Measurements from ENCODE around the gene DCAF12.

Gene DCAF12

DNA sequence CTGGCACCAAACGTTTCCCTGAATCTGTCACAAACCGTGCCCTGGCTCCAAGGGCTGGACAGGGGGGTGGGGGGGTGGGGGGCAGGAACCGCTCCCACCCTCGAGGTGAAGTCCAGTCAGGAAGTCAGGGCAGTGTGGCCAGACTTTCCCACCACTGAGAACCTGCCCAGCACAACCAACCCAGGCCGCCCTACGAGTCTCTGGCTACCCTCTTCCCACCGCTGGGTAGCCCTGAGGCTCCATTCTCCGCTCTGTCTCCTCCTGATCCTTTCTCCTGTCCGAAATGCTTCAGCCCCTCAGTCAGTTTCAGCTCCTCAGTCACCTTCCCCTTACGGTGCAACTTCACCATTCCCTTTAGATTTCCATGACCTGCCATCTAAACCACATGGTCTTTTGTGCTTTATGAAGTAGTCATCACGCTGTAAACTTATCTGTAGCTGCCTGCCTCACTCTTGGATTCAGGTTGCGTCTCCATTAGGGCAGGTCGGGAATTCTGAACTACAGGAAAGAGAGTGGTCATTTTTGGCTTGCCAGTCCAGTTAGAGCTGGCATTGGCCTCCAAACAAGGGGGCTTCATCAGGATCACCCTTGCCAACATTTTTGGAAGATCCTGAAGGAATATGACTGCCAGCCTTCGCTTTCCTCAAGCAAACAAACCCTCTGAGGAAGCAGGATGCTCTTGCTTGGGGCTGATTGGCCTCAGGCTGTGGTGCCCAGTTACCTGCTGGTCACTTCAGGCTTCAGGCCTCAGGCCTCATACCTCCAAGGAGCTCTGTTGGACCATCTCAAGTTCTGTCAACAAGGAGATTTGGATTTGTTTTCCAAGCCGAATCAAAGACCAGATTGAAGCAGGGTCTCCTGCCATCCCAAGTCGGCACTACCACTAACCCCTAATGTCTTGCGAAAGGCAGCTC is 794 bp upstream of the DCAF12 start:
- no peak for DNase-seq (ENCODE audit: low read depth in 1 of 2, low spot score in 1 of 2)

DNA sequence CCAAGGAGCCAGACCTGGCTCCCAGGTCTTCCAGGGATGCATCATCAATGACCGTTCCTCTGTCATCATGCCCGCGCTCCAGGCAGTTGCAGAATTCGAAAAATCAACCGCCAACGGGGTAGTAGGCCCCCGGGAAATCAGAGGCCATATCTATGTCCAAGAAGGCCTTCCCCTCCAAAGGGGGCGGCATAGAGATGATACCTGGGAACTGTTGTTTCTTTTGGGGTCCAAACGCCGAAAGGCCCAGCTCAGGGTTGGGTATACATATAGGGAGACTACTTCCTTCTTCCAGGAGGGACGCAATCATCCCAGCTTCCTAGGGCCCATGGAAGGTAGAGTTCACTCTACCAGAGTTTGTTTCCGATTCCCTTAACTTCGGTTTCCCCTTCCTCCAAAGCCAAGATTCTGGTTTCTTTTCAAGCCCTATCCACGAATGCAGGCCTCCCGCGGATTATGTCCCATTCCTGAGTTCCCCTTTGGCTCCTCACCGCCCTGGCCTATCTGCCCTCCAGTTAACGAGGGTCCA is 754 bp downstream of the DCAF12 start:
- DNase-seq (ENCODE audit: low read depth in 1 of 2, low spot score in 1 of 2): no peak

DNA sequence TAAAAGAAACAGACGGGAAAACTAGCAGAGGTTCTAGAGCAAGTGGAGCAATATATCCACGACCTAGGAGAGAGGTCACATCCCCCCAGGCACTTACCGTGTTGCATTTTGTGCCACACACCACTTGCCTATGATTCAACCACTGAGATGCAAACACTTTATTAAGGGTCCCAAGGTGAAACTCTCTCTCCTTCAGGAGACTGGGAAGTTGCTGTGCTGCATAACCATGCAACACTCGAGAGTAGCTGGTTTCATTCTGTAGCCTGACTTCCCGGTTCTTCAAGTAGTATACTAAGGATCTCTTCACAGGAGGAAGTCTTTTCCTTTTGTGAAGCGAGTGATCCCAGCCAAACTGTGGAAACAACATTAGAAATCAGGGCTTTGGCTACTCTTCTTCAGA is 1.6 kb downstream of the DCAF12 start:
- no peak for DNase-seq (ENCODE audit: low read depth in 1 of 2, low spot score in 1 of 2)

DNA sequence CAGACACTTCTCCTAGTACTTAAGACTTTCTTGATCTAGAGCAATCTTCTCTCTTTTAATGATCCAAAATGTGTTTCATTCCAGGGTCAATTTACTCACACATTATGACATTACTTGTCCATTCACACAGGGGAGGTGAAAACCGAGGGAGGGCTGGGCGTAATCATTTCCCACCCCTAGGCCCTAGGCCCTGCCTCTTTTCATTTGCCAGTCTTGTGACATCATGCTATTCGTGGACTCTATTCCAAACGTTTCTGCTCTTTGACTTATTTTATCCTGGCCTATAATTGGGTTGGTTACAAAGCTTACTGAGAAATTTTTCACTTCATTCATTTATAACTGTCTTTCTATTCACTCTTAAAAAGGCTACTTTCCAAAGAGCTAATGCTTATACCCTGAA is 2.4 kb downstream of the DCAF12 start:
- DNase-seq (ENCODE audit: low read depth in 1 of 2, low spot score in 1 of 2): no peak

DNA sequence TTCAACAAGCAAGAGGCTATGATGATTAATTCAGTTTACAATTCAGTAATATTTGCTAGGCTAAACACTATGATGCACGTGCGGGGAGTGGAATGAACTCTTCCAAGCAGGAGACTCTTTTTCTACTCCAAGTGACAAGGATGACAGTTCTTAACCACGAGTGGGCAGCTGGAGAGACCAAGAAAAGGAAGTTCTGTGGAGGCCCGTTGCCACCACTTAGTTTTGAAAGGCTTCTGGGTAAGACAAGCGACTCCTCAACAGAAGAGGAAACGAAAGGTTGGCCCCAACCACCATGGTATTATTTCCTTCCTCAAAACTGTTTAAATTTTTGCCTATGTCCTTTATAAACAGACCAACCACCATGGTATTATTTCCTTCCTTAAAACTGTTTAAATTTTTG is 2.8 kb downstream of the DCAF12 start:
- DNase-seq (ENCODE audit: low read depth in 1 of 2, low spot score in 1 of 2): no peak

DNA sequence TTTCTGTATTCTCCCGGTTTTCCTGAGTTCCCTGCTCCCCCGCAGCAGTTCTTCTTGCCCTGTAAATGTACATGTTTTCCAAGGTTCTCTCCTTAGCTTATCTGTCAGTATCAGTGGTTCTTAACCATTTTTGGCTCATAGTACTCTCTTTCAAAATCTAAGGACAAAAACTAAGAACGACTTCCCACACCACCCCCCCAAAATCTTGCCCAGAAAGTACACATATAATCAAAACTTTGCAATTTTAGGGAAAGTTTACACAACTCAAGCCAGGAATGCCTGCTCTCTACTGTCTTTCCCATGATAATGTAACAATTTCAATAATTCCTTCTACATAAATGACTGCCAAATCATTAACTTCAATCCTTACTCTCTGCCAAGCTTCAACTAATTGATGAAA is 4.5 kb downstream of the DCAF12 start:
- DNase-seq (ENCODE audit: low read depth in 1 of 2, low spot score in 1 of 2): no peak

DNA sequence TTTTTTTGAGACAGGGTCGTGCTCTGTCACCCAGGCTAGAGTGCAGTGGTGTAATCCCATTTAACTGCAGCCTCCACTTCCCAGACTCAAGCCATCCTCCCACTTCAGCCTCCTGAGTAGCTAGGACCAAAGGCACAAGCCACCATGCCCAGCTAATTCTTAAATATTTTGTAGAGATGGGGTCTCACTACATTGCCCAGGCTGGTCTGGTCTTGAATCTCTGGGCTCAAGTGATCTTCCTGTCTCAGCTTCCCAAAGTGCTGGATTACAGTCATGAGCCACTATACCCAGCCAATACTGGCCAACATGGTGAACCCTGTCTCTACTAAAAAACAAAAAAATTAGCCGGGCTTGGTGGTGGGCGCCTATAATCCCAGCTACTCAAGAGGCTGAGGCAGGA is 6.8 kb downstream of the DCAF12 start:
- no peak for DNase-seq (ENCODE audit: low read depth in 1 of 2, low spot score in 1 of 2)

DNA sequence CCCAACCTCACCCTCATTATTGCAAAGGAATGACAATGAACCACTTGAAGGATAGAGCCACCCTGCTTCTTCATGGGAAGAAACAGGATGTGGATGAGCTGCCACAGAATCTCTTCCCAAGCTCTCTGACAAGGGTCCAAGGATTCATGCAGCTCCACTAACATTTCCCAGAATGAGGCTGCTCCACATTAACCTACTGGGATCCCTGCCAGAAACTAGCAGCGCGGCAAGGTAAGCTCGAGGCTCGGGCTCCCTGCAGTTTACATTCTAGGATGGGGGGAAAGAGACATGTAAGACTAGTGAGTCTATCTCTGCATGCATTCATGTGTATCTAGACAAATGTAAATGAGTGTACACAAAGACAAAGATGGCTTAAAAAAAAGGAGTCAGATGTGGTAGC is 12.1 kb downstream of the DCAF12 start:
- no peak for DNase-seq (ENCODE audit: low read depth in 1 of 2, low spot score in 1 of 2)

DNA sequence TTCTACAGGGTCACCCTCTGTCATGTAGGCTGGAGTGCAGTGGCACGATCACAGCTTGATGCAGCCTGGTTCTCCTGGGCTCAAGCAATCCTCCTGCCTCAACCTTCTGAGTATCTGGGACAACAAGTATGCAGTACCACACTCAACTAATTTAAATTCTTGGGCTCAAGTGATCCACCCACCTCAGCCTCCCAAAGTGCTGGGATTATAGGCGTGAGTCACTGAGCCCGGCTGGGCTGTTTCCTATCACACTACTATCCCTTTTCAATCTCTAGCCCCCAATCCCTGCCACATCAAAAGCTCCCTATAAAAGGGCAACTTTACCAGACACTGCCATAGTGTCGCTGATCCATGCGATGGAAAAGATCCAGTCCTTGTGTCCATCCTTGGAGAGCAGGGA is 20.4 kb downstream of the DCAF12 start:
- DNase-seq (ENCODE audit: low read depth in 1 of 2, low spot score in 1 of 2): no peak

DNA sequence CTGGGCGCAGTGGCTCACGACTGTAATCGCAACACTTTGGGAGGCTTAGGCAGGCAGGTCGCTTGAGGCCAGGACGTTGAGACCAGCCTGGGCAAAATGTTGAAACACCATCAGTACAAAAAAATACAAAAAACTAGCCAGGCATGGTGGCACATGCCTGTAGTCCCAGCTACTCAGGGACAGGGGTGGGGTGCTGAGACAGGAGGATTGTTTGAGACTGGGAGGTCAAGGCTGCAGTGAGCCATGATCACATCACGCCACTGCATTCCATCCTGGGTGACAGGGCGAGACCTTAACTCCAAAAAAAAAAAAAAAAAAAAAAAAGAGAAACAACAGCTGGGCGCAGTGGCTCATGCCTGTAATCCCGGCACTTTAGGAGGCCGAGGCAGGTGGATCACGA is 23.7 kb downstream of the DCAF12 start:
- no peak for DNase-seq (ENCODE audit: low read depth in 1 of 2, low spot score in 1 of 2)

DNA sequence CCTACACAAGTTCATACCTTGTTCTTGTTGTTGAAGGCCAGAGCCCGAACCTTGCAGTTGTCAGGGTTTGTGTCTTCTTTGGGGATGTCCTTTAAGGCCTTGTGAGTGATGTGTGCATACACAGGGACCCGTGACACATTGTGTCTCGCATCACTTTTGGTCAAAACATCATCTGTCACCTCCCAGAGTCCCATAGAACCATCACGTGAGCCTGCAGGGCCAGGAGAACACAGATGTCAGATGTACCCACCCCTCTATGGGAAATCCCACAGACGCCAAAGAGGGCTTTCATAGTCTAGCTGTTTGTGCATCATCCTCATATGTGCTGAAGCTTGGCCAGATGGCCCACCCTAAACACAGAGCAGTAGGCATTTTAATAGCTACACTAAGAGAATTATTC is 28.2 kb downstream of the DCAF12 start:
- DNase-seq (ENCODE audit: low read depth in 1 of 2, low spot score in 1 of 2): no peak

DNA sequence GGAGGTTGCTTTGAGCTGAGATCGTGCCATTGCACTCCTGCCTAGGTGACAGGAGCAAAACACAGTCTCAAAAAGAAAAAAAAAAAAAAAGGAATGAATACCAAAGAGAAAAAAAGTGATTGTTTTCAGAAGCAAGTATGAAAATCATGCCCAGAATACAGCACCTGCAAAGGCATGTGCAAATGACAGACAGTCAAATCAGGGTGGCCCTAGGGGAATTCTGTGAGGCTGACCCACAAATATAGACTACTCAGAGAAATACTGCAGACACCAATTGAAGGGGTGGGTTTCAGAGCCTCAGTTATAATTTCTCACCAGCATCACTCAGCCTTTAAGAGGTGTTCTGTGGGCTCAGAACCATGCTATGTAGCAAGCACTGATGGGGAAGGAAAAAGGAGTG is 28.6 kb downstream of the DCAF12 start:
- no peak for DNase-seq (ENCODE audit: low read depth in 1 of 2, low spot score in 1 of 2)

DNA sequence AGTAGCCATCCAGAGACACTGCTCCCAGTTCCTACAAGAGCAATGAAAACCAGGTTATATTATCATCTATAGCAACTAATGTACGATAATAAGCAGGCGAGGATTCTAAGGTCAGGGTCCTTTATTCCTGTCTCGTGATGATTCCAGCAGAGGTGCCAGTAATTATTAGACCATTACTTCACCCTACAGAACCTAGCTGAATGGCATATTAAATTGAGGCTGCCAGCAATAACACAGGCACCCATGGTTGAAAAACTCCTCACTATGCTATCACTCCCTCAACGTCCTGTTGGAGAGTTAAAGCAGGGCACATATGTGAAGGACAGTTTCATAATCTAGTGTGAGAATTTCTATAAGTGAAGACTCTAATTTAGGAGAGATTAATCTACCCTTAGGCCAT is 29.7 kb downstream of the DCAF12 start:
- DNase-seq (ENCODE audit: low read depth in 1 of 2, low spot score in 1 of 2): no peak

DNA sequence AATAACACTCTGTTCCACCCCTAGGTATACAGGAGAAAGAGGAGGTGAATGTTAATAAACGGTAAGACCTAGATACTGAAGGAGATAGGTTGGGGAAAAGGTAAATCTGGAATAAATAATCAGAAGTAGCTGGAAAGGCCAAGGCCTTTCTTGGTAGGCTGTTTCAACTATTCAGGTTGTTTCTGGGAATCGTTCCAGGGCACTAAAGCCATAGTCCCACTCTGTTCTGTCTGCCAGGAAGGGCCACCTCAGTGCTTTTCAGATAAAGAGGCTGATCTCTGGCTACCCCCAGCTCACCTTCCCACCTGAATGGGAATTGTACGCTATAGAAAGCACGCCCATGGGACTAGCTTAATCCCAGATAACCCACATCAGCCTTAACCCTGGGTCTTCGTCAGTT is 32.9 kb downstream of the DCAF12 start:
- no peak for DNase-seq (ENCODE audit: low read depth in 1 of 2, low spot score in 1 of 2)

DNA sequence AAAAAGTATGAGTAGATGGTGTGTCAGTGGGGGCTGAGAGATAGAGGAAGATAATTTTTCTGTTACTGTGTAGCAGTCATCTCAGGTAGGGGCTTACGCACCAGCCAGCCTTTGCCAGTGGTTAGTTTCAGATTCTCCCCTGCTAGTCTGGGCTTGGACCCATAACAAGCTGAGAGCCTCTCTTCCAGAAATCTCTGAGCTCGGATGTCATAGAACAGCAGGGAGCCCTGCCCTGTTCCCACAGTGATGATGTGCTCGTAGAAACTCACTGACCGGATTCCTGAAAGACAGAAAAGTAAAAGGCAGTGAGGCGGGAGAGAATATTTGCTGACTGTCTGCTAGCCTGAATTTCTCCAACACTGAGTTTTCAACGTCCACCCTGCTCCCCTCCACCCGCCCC is 37.2 kb downstream of the DCAF12 start:
- DNase-seq (ENCODE audit: low read depth in 1 of 2, low spot score in 1 of 2): no peak

DNA sequence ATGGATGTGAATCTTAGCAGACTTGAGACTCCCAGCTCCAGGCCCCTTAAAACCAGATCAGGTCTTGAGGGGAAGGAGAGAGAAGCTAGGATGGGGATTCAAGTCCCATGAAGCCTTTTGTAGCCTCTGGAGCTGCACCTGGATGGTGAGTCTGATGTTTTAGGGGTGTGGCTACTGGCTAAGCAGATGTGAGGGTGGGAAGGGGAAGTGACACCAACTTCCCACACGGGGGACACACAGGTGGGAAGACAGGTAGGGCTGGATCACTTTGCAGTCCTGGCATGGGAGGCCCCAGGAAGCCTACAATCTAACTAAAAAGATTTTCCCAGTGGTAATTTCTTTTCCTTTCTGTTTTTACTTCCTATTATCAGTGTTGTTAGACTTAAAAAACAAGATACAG is 39.1 kb downstream of the DCAF12 start:
- no peak for DNase-seq (ENCODE audit: low read depth in 1 of 2, low spot score in 1 of 2)

DNA sequence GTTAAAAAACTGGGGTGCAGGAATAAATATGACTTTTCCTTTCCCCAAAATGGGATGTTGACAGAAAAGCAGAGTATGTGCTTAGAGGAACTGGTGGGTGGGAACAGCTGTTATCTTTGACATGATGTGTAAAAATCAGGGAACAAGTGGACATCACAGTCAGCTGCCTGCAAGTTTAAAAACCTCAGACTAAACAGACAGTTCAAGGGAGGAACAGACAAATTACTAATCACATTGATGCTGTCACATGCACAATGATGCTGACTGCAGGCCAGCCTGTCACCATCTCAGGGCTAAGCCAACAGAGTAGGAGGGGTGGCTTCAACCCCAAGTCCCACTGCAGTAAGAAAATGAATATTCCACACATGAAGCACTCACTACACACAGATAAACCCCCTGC is 39.6 kb downstream of the DCAF12 start:
- DNase-seq (ENCODE audit: low read depth in 1 of 2, low spot score in 1 of 2): no peak

DNA sequence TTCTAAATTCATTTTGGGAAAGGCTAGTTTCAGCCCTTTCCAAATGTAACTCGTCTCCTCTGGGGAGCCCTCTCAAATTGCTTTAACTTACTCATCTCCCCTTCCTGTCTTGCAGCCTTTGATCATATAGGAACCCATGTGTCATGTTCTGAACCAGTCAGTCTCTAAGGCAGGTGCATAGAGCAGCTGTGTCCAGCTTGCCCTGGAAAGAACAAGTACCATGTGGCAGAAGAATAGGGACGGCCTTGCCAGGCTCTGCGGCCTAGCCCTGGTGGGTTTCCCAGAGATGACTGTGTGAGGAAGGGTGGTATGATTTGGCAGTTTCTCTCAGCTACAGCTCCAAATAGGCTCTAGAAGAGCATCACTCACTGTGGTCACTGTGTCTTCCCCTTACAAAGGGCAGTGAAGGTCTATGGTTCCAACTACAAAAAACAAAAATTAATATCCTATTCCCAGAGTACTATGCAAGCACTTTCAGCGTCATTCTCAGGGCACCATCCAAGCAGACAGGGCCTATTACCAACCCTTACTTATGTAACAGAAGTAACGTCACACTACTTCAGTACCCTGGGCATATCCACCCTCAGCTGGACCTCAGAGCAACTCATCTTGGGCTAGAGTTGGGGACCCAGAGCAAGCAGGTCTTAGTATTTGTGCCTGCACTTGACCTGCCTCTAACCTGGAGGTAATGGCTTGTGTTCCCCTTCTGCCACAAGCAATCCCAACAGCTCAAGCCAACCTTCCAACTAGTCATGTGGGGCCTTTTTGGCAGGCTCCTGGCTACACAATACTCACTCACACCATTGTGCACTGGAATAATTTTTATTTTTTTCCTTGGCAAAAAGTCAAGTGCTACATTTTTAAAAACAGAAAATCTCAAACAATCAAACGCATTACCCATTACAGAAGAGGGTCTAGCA is 40.7 kb downstream of the DCAF12 start:
- DNase-seq (ENCODE audit: low read depth in 1 of 2, low spot score in 1 of 2): no peak

DNA sequence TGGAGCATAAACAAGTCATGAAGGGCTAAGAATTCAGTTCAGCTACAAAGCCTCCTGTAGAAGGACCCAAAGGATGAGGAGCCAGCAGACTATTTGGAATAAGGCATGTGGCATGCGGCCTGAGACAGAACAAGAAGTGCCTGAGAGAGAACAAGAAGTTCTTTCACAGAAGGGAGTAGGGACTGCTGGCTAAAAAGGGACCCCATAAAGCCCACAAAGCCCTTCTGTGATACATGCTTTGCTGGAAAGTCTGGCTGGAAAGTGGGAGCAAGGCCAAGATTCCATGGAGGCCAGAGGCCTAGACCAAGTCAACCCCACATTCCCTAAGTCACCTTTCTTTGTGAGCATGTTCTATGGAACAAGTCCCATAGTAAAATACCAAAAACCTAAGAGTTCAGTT is 41.9 kb downstream of the DCAF12 start:
- no peak for DNase-seq (ENCODE audit: low read depth in 1 of 2, low spot score in 1 of 2)

DNA sequence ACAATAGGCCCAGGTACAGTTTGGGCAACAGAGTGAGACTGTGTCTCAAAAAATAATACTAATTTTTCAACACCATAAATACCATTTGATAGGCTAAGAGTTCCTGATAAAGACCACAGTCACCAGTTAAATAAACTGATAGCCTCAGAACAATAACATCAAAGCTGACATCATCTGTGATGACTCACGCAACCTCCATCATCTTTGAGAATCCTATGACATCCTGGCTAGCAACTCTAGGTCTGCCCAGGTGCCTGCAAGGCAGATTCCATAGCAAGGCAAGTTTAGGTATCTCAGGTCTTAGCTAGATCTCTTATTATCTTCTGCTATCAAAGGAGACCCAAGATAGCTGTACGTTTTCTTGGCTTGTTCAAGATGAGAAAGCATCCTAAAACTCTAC is 47.3 kb downstream of the DCAF12 start:
- DNase-seq (ENCODE audit: low read depth in 1 of 2, low spot score in 1 of 2): no peak

DNA sequence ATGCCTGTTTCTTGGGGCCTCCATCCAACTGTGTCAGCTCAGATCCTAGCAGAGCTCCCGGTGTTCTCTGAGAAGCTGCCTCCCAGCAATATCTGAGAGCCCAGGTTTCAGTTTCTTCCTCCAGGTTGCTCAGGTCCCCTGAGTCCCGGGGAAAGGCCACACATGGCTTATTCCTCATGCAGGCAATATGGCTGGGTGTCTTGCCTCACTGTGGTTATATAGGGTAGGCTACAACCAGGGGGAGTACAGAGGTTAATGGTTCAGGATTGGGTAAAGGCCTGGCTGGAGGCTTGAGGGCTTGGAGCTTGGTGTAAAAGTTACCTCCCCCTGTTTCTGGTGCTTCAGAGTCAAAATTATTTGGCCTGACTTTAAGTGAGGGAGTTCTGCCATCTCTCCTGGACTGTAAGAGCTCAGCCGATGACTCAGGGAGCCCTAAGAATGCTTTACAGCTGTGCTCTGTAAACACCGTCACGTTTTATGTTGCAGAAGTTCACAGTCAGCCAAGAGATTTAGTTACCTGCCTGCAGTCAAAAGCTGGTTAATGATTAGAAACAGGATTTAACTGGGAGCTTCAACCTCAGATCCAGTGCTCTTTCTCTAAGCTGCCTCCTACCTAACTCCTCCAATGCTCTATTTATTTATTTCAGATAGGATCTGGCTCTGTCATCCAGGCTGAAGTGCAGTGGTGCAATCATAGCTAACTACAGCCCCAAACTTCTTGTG is 53.5 kb downstream of the DCAF12 start:
- no peak for DNase-seq (ENCODE audit: low read depth in 1 of 2, low spot score in 1 of 2)

Data from activated CD4-positive, alpha-beta T cell treated with anti-CD3 and anti-CD28 coated beads, Interleukin-2, amount 50 U/mL, for 24 hours (primary cell).